ENCODE measurements around the gene ATXN7L2.
A peak's percentile ranks its signal among the peaks of the same experiment; 100 is the strongest.

ATXN7L2 gene

GRCh38 chr1:109527846-109528695 lies 44.4 kb downstream of the ATXN7L2 start:
- TF ChIP-seq YY1 (IDR thresholded peaks at IDR 0.05; ENCODE audit: low read depth) (no peak), EP300 (IDR thresholded peaks at IDR 0.05; ENCODE audit: borderline replicate concordance) (no peak)

- TF ChIP-seq FOXM1 (IDR thresholded peaks at IDR 0.05; ENCODE audit: borderline replicate concordance, low read depth) (no peak), TCF12 (IDR thresholded peaks at IDR 0.05; ENCODE audit: low read depth) (no peak), TEAD4 (IDR thresholded peaks at IDR 0.05) (no peak), MAX (IDR thresholded peaks at IDR 0.05) (no peak), EGR1 (IDR thresholded peaks at IDR 0.05) (no peak), NFIC (IDR thresholded peaks at IDR 0.05) (no peak), ZBTB7A (IDR thresholded peaks at IDR 0.05; ENCODE audit: low read depth) (no peak), RAD21 (IDR thresholded peaks at IDR 0.05; ENCODE audit: low read depth) (no peak), REST (IDR thresholded peaks at IDR 0.05; ENCODE audit: low read depth) (no peak), CREB1 (IDR thresholded peaks at IDR 0.05; ENCODE audit: low read depth) (no peak), USF1 (IDR thresholded peaks at IDR 0.05) (no peak), EP300 (IDR thresholded peaks at IDR 0.05; ENCODE audit: borderline replicate concordance) (no peak), TAF1 (IDR thresholded peaks at IDR 0.05; ENCODE audit: low read depth) (no peak)
These were observed 45.0 kb downstream of the ATXN7L2 start for GRCh38 chr1:109528712-109529111.

GRCh38 chr1:109529881-109530456 lies 46.3 kb downstream of the ATXN7L2 start:
- TF ChIP-seq NFIC (IDR thresholded peaks at IDR 0.05) = peak; percentile 30; the same call in 1 of the 2 replicates
- no peak for TF ChIP-seq REST (IDR thresholded peaks at IDR 0.05; ENCODE audit: low read depth)

GRCh38 chr1:109530457-109531087 lies 46.9 kb downstream of the ATXN7L2 start:
- TF ChIP-seq TAF1 (IDR thresholded peaks at IDR 0.05; ENCODE audit: low read depth) (no peak), TEAD4 (IDR thresholded peaks at IDR 0.05) (no peak), RAD21 (IDR thresholded peaks at IDR 0.05; ENCODE audit: low read depth) (no peak)

GRCh38 chr1:109531380-109531779 lies 47.7 kb downstream of the ATXN7L2 start:
- no peak for TF ChIP-seq EGR1 (IDR thresholded peaks at IDR 0.05)
- no peak for TF ChIP-seq YY1 (IDR thresholded peaks at IDR 0.05; ENCODE audit: low read depth)
- TF ChIP-seq CEBPB (IDR thresholded peaks at IDR 0.05) = no peak
- TF ChIP-seq REST (IDR thresholded peaks at IDR 0.05; ENCODE audit: low read depth) = no peak
- no peak for TF ChIP-seq TCF12 (IDR thresholded peaks at IDR 0.05; ENCODE audit: low read depth)
- TF ChIP-seq TEAD4 (IDR thresholded peaks at IDR 0.05) = no peak
- no peak for TF ChIP-seq ZBTB7A (IDR thresholded peaks at IDR 0.05; ENCODE audit: low read depth)
- no peak for TF ChIP-seq CREB1 (IDR thresholded peaks at IDR 0.05; ENCODE audit: low read depth)
- TF ChIP-seq USF1 (IDR thresholded peaks at IDR 0.05) = no peak
- no peak for TF ChIP-seq MAX (IDR thresholded peaks at IDR 0.05)
- no peak for TF ChIP-seq NFIC (IDR thresholded peaks at IDR 0.05)
- TF ChIP-seq EP300 (IDR thresholded peaks at IDR 0.05; ENCODE audit: borderline replicate concordance) = no peak
- no peak for TF ChIP-seq TAF1 (IDR thresholded peaks at IDR 0.05; ENCODE audit: low read depth)

All from Ishikawa (cell line).